GM18873 (cell line): Measurements from ENCODE around the gene PPP1R10.

Source experiments
- ATAC-seq: cut with Tn5 transposase; IDR thresholded peaks from one replicate; pipeline ENCODE4 v1.9.1; 2021; ENCODE audit warnings: mild to moderate bottlenecking, moderate library complexity, moderate number of reproducible peaks; ENCODE audit not compliant: unreplicated experiment, low FRiP score

Gene PPP1R10

GRCh38 chr6:30562470-30563425, 54.3 kb downstream of the PPP1R10 start:
- ATAC-seq, result no peak

GRCh38 chr6:30560930-30561329, 56.1 kb downstream of the PPP1R10 start:
- ATAC-seq, result no peak

DNA sequence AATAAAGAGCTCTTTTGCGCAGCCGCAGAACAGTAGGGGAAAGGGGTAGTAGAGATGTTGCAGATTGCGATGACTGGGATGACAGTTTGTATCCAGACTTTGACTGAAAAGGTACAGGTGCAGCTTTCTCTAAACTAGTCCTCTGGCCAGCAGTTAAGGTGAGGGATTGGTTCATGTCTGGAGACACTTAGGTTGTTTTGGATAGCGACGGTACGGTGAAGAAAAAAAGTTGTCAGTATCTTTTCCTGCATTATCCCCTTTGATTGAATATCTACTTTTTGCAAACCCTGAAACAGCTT, 59.4 kb downstream of the PPP1R10 start:
- ATAC-seq, result no peak

- peak; percentile 46 for ATAC-seq
Observed at GRCh38 chr6:30556906-30557682, 59.9 kb downstream of the PPP1R10 start, which contains the start of gene PRR3. PRR3 (plus strand) TSS chr6:30557295; CDS start chr6:30557345, 50 bp downstream.

- peak; percentile 66 for ATAC-seq
Observed at GRCh38 chr6:30556066-30556905, 60.8 kb downstream of the PPP1R10 start, which contains the start of gene GNL1. GNL1 (minus strand) TSS chr6:30556489; CDS start chr6:30556203, 286 bp downstream.

- ATAC-seq, result peak; percentile 16
Observed at GRCh38 chr6:30555816-30556065, 61.3 kb downstream of the PPP1R10 start.

DNA sequence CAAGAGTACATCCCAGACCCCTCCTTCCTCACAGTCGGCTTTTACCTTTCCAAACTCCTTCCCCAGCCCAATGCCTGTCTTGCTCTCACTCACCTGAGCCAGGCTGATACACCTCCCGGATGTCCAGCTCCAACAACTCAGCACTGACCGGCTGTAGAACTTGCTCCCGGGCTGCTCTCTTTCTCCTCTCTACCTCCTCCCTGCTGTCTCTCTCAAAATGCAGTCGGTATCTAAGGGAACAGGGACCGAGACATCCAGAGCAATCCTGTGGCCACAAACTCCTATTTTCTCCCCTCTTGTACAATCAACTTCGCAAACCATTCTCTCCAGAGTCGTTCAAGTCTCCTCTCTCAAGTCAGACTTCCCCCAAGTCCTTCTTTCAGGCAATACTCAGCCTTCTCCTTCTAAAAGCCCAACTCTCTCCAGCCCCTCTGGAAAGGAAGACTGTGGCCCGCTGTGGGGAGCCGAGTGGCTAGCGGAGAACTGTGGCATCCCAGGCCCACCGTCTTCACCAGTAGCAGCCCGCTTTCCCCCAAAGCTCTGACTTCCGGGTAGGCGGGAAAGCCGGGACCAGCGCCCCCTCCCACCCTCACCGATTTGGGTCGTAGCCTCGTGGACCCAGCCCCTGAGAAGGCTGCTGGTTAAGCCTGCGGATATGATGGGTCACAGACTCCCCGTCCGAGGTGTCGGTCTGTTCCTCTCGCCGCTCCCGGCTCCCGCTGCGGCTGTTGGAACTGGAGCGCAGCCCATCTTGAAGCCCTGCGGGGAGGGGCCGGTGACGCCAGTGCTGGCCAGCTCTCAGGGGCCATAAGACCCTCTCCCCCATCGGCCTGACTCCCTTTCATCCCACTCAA, 61.9 kb downstream of the PPP1R10 start:
- no peak for ATAC-seq

DNA sequence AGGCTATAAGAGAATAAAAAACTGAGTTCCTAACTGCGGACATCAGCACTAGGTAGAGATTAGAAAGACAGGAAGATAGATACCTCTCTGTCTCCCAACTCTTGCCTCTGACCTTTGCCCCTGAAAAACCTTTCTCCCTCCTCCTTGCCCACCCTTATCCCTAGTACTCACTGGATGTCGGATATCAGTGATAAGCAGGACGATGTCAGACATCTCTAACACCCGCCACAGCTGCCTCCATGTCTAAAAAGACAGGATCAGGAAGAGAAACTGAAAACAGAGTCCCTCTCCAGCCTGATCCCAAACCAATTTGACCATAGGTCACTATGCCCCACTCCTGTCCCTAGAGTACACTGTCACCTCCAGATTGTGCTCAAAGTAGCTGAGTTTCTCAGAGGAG, 62.6 kb downstream of the PPP1R10 start:
- no peak for ATAC-seq
